ENCODE measurements around the gene AQR.

- TF ChIP-seq CTCF (IDR thresholded peaks at IDR 0.05) (no peak), POLR2A (IDR thresholded peaks at IDR 0.05) (no peak)
Observed at GRCh38 chr15:34837246-34838016, 132.1 kb downstream of the AQR start.

All from esophagus squamous epithelium (tissue), 4 donors.